Spinal cord (tissue), 10 donors: ENCODE measurements around the gene APLP2. TPM values are rescaled to one million over a fixed set of nuclear protein-coding genes. Genes with fewer than 3 reads are reported as not detected.

Experiments used
- DNase-seq, 6 donors: peaks; one replicate each; pipeline versions ENCODE4 v3.0.0 to v3.0.0-alpha.2; 2013 to 2015; ENCODE audit warnings: low spot score in 6 of 6, low read depth in 4 of 6
- H3K27ac ChIP-seq: one replicate; pipeline ENCODE4 v1.5.1; 2013; ENCODE audit warnings: low read depth, low read length, control low read depth
- H3K27me3 ChIP-seq: one replicate; pipeline ENCODE4 v1.6.1; 2013; ENCODE audit warnings: low read length; ENCODE audit not compliant: control insufficient read depth, insufficient read depth
- H3K36me3 ChIP-seq: one replicate; pipeline ENCODE4 v1.6.1; 2013; ENCODE audit warnings: low read length; ENCODE audit not compliant: control insufficient read depth, insufficient read depth
- H3K4me1 ChIP-seq: one replicate; pipeline ENCODE4 v1.6.1; 2013; ENCODE audit warnings: low read length; ENCODE audit not compliant: control insufficient read depth, insufficient read depth
- H3K4me3 ChIP-seq: one replicate; pipeline ENCODE4 v1.5.1; 2013; ENCODE audit warnings: low read depth, low read length, control low read depth
- H3K9me3 ChIP-seq: one replicate; pipeline ENCODE4 v1.6.1; 2013; ENCODE audit warnings: low read length; ENCODE audit not compliant: control insufficient read depth, insufficient read depth
- WGBS: methylation state at CpG from one replicate; pipeline ENCODE4 v1.1.5; 2013; ENCODE audit warnings: missing lambda C conversion rate; ENCODE audit not compliant: insufficient coverage; 5-methylcytosine and 5-hydroxymethylcytosine counted together
- polyA plus RNA-seq, 2 donors: library from polyadenylated mRNA; unstranded; fragments of 120-200 nt; gene quantifications; one replicate each; pipeline ENCODE4 v1.2.1, GENCODE V29; 2013; ENCODE audit not compliant: insufficient read length in 2 of 2
- total RNA-seq, 2 donors: library from RNA; depleted of rRNA in 1 of 2; stranded (reverse); fragments of 120-200 nt in 1 of 2; fragments of >200 nt in 1 of 2; gene quantifications; one replicate each; pipeline versions ENCODE4 v1.2.3 to v1.2.4, GENCODE V29; 2013 to 2014
- donor health status: healthy.

APLP2 gene
- total and polyA plus RNA-seq, 4 donors = 440 to 479 (median 463) TPM

DNA sequence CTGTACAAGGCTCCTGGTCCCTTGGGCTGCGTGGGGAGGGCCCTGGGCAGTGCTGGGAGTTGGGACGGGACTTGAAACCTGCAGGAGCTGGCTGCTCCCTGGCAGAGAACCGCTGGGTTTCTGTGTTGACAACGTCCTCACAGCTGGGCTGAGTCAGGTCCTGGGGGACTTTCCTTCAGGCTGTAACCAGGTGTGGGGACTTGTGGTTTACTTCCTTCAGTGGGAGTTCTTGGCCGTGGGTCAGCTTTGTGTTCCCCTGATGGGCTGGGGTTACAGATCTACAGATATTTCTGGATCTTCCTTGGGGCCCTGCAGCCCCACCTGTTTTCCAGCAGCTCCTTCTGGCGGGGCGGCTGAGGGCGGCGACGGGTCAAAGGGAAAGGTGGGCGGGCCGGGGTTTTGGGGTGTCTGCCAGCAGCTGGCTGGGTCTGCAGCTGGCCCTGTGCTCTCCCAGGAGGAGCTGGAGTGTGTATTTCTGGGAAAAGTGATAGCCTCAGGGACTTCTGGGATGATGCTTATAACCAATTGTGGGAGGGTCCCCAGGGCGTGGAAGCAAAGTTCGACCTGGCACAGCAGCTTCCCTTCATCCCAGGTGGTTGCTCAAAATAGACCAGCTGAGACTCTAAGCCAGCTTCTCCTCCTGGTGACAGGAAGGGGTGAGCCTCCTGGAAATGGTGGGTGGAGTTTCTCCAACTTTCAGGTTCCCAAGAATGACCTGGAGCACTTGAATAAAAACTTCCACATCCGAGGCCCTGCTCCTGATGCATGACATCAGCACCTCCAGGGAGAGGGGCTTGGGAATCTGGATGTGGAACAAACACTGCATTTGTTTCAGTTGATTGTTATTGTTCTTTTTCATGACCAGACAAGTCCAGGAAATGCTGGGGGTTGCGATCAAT lies 109.0 kb downstream of the APLP2 start:
- H3K27ac ChIP-seq = no peak overlapping the region
- WGBS = 79% methylated on average over 15 of the region's 16 CpGs

DNA sequence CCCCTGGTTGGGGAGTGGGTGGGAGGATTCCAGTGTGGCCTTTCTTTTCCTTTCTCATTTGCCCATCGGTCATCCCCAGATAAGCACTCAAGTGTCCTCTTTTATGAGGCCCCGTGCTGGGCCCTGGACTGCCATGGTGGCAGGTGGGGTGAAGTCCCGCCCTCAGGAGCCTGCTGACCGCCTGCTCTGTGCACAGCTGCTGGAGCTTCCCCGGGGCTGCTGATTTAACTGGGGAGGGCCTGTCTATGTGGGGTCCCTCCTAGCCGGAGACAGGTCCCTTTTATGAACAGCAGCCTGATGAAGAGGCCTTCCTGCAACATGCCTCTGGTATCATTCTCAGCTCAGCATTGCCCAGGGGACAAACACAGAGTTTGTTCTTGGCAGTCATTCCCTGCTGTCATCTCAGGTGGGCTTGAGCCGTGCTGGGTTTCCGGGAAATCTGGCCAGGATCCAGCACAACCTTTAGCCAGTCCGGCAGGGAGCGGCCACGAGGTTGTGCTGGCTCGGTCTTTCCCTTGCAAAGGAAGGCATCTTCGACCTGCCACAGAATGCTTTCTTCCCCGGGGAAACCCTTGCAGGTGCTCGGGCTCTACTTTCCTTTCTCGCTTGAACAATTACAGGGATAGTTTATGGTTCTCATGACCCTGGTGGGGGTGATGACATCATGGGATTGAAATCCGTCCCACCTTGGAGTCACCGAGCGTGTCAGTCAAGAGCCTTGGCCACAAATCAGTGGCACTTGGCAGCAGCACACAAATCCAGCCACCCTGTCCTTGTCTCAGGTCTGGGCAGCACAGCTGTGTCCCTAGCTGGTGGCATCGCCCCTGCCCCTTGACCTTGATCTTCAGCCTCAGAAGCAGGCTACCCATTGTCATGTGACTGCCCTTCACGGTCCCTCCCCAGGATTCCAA lies 110.0 kb downstream of the APLP2 start:
- no peaks in the 10 kb centered on the region for H3K36me3 ChIP-seq
- H3K27ac ChIP-seq = no peak overlapping the region
- no peak overlapping the region for H3K4me3 ChIP-seq
- H3K27me3 ChIP-seq = no peaks in the 10 kb centered on the region
- peaks cover 18% of the 10 kb centered on the region for H3K4me1 ChIP-seq
- DNase-seq = no peak
- WGBS = 71% methylated on average over 20 of the region's 21 CpGs
- H3K9me3 ChIP-seq = peaks cover 3% of the 10 kb centered on the region

More for the DNA sequence above, 109.0 kb downstream of the APLP2 start:
- Histone ChIP-seq H3K27me3 (no peaks in the 10 kb centered on the region), H3K9me3 (peaks cover 3% of the 10 kb centered on the region), H3K36me3 (no peaks in the 10 kb centered on the region), H3K4me3 (no peak overlapping the region), H3K4me1 (peaks cover 18% of the 10 kb centered on the region)
- DNase-seq = peak in 1 of 6 donors; percentile 33

DNA sequence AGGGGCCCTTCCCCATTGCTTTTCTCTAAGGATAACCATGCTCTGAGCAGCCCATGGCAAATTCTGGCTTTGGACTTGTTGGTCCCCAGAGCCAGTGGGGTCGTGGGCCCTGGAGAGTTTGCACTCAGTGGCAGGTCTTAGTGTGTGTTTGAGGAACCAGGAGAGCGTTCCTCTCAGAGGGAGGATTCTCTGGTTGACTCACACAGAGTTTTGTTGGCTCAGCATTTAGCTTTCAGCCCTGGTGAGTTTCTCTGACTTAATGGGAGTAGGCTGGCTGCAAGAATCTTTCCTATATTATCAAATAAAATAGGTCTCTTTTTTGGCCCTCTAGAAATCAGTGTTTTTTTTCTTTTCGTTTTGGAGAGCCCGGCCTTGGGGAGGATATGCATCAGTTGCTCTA lies 110.8 kb downstream of the APLP2 start:
- Histone ChIP-seq H3K4me3 (no peak overlapping the region), H3K27ac (no peak overlapping the region), H3K36me3 (no peaks in the 10 kb centered on the region), H3K9me3 (no peaks in the 10 kb centered on the region), H3K27me3 (no peaks in the 10 kb centered on the region), H3K4me1 (peaks cover 18% of the 10 kb centered on the region)
- no peak for DNase-seq
- 86% methylated on average over 2 of the region's 4 CpGs for WGBS

DNA sequence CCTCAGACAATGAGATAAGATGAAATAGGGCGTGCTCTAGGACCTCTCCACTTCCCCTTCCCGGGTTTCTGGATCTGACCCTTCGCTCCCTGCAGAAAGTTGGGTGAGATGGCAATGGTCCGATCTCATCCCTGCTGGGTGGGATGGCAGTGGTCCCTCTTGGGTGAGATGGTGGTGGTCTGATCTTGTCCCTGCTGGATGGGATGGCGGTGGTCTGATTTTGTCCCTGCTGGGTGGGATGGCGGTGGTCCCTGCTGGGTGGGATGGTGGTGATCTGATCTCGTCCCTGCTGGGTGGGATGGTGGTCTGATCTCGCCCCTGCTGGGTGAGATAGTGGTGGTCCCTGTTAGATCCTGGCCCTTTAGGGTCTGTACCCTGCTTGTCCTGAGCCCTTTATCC lies 111.2 kb downstream of the APLP2 start:
- WGBS = 90% methylated on average over 3 of the region's 8 CpGs
- H3K27me3 ChIP-seq = no peaks in the 10 kb centered on the region
- no peaks in the 10 kb centered on the region for H3K9me3 ChIP-seq
- H3K4me3 ChIP-seq = no peak overlapping the region
- DNase-seq = no peak
- no peaks in the 10 kb centered on the region for H3K36me3 ChIP-seq
- no peak overlapping the region for H3K27ac ChIP-seq
- H3K4me1 ChIP-seq = peaks cover 18% of the 10 kb centered on the region

DNA sequence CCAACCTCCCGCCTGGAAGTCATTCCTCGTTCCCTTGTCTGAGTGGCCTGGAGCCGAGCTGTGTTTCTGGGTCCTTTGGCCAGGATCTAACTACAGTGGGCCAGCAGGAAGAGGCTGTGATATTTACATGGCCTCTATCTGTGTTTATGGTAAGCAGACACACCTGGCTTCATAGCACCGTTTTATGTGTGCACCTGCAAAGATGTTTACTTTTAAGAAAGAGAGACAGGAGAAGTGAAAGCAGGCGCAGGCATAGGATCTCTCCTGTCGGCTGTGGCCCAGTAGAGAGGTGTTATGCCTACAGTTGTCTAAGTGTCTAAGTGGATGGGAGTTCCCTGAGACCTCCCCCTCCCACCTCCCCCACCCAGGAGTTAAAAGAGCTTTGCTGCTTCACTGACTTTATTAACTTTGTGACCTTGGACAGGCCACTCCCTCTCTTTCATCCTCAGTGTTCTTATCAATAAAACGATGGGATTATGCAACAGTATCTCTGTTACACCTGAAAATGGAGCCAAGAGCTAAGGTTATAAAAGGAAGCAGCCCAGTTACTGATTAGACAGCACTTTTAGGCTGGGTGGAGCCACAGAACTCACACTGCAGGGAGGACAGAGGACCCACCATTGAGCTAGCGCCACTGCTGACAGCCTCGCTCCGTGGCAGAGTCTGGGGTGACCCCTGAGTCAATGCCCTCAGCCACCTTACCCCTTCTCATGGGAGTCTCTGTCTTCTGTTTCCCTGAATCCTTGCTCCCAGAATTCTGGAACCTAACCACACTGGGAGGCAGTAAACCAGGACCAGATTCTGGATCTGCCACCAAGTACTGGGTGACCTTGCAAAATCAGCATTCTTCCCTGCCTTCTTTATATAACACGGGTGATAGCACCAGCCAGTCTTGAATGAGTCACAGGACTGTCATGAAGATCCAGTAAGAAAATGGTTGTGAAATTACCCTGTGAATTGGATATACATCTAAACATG lies 111.9 kb downstream of the APLP2 start:
- 74% methylated on average over 7 of the region's 11 CpGs for WGBS
- H3K4me3 ChIP-seq = no peak overlapping the region
- H3K9me3 ChIP-seq = no peaks in the 10 kb centered on the region
- peaks cover 18% of the 10 kb centered on the region for H3K4me1 ChIP-seq
- no peak for DNase-seq
- H3K27ac ChIP-seq = no peak overlapping the region
- H3K27me3 ChIP-seq = no peaks in the 10 kb centered on the region
- no peaks in the 10 kb centered on the region for H3K36me3 ChIP-seq

DNA sequence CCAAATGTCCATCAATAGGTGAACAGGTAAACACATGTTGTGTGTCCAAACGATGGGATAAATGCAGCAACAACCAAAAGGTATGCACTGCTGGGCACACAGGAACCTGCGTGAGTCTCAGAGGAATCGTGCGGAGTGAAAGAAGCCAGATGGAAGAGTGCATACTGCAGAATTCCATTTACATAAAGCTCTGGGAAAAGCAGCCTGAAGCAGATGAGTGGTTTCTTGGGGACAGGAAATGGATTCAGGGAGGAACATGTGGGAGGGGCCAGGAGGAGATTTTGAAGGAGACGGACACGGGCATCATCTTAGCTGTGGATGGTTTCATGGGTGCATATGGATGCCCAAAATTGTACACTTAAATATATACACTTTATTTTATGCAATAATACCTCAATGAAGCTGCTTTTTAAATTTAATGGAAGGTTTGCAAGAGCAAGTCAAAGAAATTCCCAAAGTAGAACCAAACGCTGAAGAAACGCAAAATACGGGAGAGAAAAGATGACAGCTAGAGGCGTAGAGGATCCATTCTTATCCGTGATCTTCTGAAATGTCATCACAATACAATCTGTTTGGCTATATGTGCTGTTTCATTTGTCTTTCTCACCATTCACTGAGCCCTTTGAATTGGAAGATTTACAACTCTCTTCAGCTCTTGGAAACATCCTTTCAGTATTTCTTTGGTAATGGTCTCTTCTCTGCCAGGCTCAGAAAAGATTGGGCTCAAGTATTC lies 114.3 kb downstream of the APLP2 start:
- Histone ChIP-seq H3K36me3 (no peaks in the 10 kb centered on the region), H3K27ac (no peak overlapping the region), H3K27me3 (no peaks in the 10 kb centered on the region), H3K9me3 (no peaks in the 10 kb centered on the region), H3K4me1 (peaks cover 12% of the 10 kb centered on the region), H3K4me3 (no peak overlapping the region)
- peak in 2 of 6 donors; percentile 78 to 80 for DNase-seq
- 65% methylated on average over 4 of the region's 11 CpGs for WGBS

DNA sequence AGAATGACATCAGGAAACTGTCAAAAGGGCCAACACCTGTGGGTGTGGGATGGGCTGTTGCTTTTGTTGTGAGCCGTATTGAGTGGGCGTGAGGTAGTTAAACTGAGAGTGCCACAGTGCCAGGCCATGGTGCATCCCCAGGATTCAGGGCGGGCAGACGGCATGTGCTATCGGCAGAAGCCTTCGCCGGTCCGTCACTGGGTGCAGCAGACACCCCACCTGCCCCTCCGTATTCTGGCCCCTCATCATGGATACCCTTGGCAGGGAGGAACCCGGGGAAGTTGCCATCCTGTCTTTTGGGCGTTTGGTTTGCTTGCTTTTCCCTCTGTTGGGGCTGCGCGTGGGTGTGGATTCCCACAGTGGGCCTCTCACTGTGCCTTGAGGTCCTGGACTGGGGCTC lies 117.4 kb downstream of the APLP2 start:
- no peak for DNase-seq
- Histone ChIP-seq H3K36me3 (no peaks in the 10 kb centered on the region), H3K4me1 (peaks cover 3% of the 10 kb centered on the region), H3K27ac (no peak overlapping the region), H3K4me3 (no peak overlapping the region), H3K9me3 (no peaks in the 10 kb centered on the region), H3K27me3 (no peaks in the 10 kb centered on the region)
- WGBS = 96% methylated on average over 13 of the region's 13 CpGs

DNA sequence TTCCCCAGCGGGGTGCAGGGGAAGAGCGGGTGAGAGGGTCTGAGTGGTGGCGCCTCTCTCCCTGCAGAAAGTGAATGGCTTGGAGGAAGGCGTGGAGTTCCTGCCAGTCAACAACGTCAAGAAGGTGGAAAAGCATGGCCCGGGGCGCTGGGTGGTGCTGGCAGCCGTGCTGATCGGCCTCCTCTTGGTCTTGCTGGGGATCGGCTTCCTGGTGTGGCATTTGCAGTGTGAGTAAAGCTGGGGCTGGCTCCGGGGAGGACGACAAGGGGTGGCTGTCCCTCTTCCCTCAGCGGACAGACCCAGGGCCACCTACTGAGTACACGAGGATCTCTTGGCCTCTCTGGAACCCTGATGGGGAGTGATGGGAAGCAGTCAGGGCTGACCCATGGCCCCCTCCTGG lies 118.4 kb downstream of the APLP2 start:
- no peak for DNase-seq
- no peaks in the 10 kb centered on the region for H3K36me3 ChIP-seq
- 88% methylated on average over 11 of the region's 14 CpGs for whole genome bisulfite sequencing
- H3K4me1 ChIP-seq = peaks cover 3% of the 10 kb centered on the region
- no peak overlapping the region for H3K27ac ChIP-seq
- H3K9me3 ChIP-seq = no peaks in the 10 kb centered on the region
- no peaks in the 10 kb centered on the region for H3K27me3 ChIP-seq
- no peak overlapping the region for H3K4me3 ChIP-seq
